IMR-90 (cell line): ENCODE measurements around the gene GGTLC2. TPM values are rescaled to one million over a fixed set of nuclear protein-coding genes. Genes with fewer than 3 reads are reported as not detected.

Experiments used
- ATAC-seq: fragments of 200-7000 bp; cut with Tn5 transposase; 2 replicates; pipeline ENCODE4 v1.9.1; 2020; ENCODE audit warnings: low read depth, mild to moderate bottlenecking, moderate library complexity
- BruUV-seq: library from RNA; stranded (reverse); fragments of 400-500 nt; replicated peaks from 2 replicates; lab custom pipeline; 2021; lab: Mats Ljungman, UMichigan
- CTCF ChIA-PET: fragments of 300-600 bp; formaldehyde crosslinking; extraction: SDS; loops from one replicate; lab custom pipeline; 2021; ENCODE audit warnings: antibody characterized with exemption; lab: Yijun Ruan, JAX
- POLR2A ChIA-PET: fragments of 300-600 bp; sonication (Branson Sonifier 250); formaldehyde crosslinking; loops from one replicate; lab custom pipeline; 2022; ENCODE audit warnings: antibody characterized with exemption; ENCODE audit not compliant: unreplicated experiment; lab: Charles Lee
- DNase-seq: peaks from one replicate; pipeline ENCODE4 v3.0.0; 2013
- H2AFZ ChIP-seq: replicated peaks from 2 replicates; pipeline ENCODE3; 2013; ENCODE audit warnings: low read length, mild to moderate bottlenecking; ENCODE audit not compliant: poor library complexity
- H2AK5ac ChIP-seq: 2 replicates; pipeline ENCODE4 v1.6.1; 2013; ENCODE audit warnings: low read depth, low read length, inconsistent platforms
- H2AK9ac ChIP-seq: replicated peaks from 2 replicates; pipeline ENCODE3; 2013; ENCODE audit warnings: mild to moderate bottlenecking, low read depth, low read length, moderate library complexity; ENCODE audit not compliant: poor library complexity
- H2BK120ac ChIP-seq: 2 replicates; pipeline ENCODE4 v1.6.1; 2013; ENCODE audit warnings: low read depth, low read length, inconsistent platforms
- H2BK15ac ChIP-seq: 3 replicates; pipeline ENCODE4 v1.6.1; 2013; ENCODE audit warnings: low read depth, low read length, inconsistent platforms
- H2BK20ac ChIP-seq: 2 replicates; pipeline ENCODE4 v1.6.1; 2013; ENCODE audit warnings: low read depth, mild to moderate bottlenecking, inconsistent platforms, low read length, moderate library complexity
- H2BK5ac ChIP-seq: 2 replicates; pipeline ENCODE4 v1.6.1; 2013; ENCODE audit warnings: mild to moderate bottlenecking, low read depth, low read length, inconsistent platforms; ENCODE audit not compliant: poor library complexity, severe bottlenecking
- H3K14ac ChIP-seq: replicated peaks from 2 replicates; pipeline ENCODE4 v1.6.1; 2013; ENCODE audit warnings: low read depth, low read length, inconsistent platforms
- H3K18ac ChIP-seq: 2 replicates; pipeline ENCODE4 v1.6.1; 2013; ENCODE audit warnings: low read depth, low read length, control low read depth
- H3K23ac ChIP-seq: 2 replicates; pipeline ENCODE4 v1.6.1; 2013; ENCODE audit warnings: low read depth, low read length, inconsistent platforms
- H3K27ac ChIP-seq: 2 replicates; pipeline ENCODE4 v1.5.1; 2013; ENCODE audit warnings: mild to moderate bottlenecking, control low read depth, low read length; ENCODE audit not compliant: insufficient read depth
- H3K27me3 ChIP-seq: 2 replicates; pipeline ENCODE4 v1.6.1; 2013; ENCODE audit warnings: low read length; ENCODE audit not compliant: control insufficient read depth, insufficient read depth
- H3K36me3 ChIP-seq: 2 replicates; pipeline ENCODE4 v1.6.1; 2013; ENCODE audit warnings: low read length, mixed read lengths; ENCODE audit not compliant: control insufficient read depth, insufficient read depth
- H3K4ac ChIP-seq: 2 replicates; pipeline ENCODE4 v1.6.1; 2013; ENCODE audit warnings: low read depth, low read length, inconsistent platforms
- H3K4me1 ChIP-seq: 2 replicates; pipeline ENCODE4 v1.6.1; 2013; ENCODE audit warnings: low read length, mixed read lengths; ENCODE audit not compliant: control insufficient read depth, insufficient read depth
- H3K4me2 ChIP-seq: 2 replicates; pipeline ENCODE4 v1.6.1; 2013; ENCODE audit warnings: low read depth, mild to moderate bottlenecking, control low read depth, low read length, moderate library complexity
- H3K4me3 ChIP-seq: 2 replicates; pipeline ENCODE4 v1.5.1; 2013; ENCODE audit warnings: low read depth, mild to moderate bottlenecking, control low read depth, low read length, moderate library complexity; ENCODE audit not compliant: insufficient read depth
- H3K56ac ChIP-seq: 2 replicates; pipeline ENCODE4 v1.6.1; 2013; ENCODE audit warnings: low read length, inconsistent platforms; ENCODE audit not compliant: insufficient read depth; ENCODE audit errors: extremely low read depth
- H3K79me1 ChIP-seq, 2 experiments: 2 replicates each; pipeline ENCODE4 v1.6.1; 2013; ENCODE audit warnings: low read length in 2 of 2, inconsistent platforms in 1 of 2, low read depth in 1 of 2
- H3K9ac ChIP-seq: 2 replicates; pipeline ENCODE4 v1.6.1; 2013; ENCODE audit warnings: low read depth, low read length, control low read depth
- H3K9me1 ChIP-seq: 2 replicates; pipeline ENCODE4 v1.6.1; 2013; ENCODE audit warnings: low read length, inconsistent platforms; ENCODE audit not compliant: insufficient read depth
- H3K9me3 ChIP-seq: 2 replicates; pipeline ENCODE4 v1.6.1; 2013; ENCODE audit warnings: low read length; ENCODE audit not compliant: control insufficient read depth, insufficient read depth
- H4K20me1 ChIP-seq: 2 replicates; pipeline ENCODE4 v1.6.1; 2013; ENCODE audit warnings: low read length, inconsistent platforms; ENCODE audit not compliant: insufficient read depth
- H4K5ac ChIP-seq: 2 replicates; pipeline ENCODE4 v1.6.1; 2013; ENCODE audit warnings: mild to moderate bottlenecking, low read depth, low read length, control low read depth
- H4K8ac ChIP-seq, 2 experiments: 2 replicates each; pipeline ENCODE4 v1.6.1; 2013; ENCODE audit warnings: low read depth in 2 of 2, low read length in 2 of 2, control low read depth in 1 of 2, inconsistent platforms in 1 of 2
- H4K91ac ChIP-seq: 2 replicates; pipeline ENCODE4 v1.6.1; 2013; ENCODE audit warnings: low read depth, low read length, inconsistent platforms; ENCODE audit not compliant: insufficient read depth
- CHD1 ChIP-seq: IDR thresholded peaks from 2 replicates; pipeline ENCODE4 v1.6.1; 2012; ENCODE audit warnings: low read depth, low read length, improper control_type of control experiment
- MAFK ChIP-seq: IDR thresholded peaks from 2 replicates; pipeline ENCODE4 v1.6.1; 2012; ENCODE audit warnings: low read depth, low read length, improper control_type of control experiment
- NFE2L2 ChIP-seq: fragments of 150-350 bp; IDR thresholded peaks from 2 replicates; pipeline ENCODE4 v1.6.1; 2016; ENCODE audit warnings: low read depth, mild to moderate bottlenecking, low read length
- RFX5 ChIP-seq: IDR thresholded peaks from 2 replicates; pipeline ENCODE4 v1.8.0; 2012; ENCODE audit warnings: low read depth, mild to moderate bottlenecking, low read length, moderate library complexity
- WGBS, 2 experiments: methylation state at CpG; one replicate each; pipeline versions ENCODE4 v1.1.5 to v1.1.7; 2013; ENCODE audit warnings: missing lambda C conversion rate in 2 of 2; ENCODE audit not compliant: insufficient read length in 1 of 2; ENCODE audit errors: extremely low coverage in 2 of 2; 5-methylcytosine and 5-hydroxymethylcytosine counted together
- dilution Hi-C: fragments of 300-500 bp; cut with HindIII; formaldehyde crosslinking; loops from one replicate; pipeline ENCODE4 v1.14.3; 2018; ENCODE audit warnings: low sequenced_read_pairs; ENCODE audit not compliant: unreplicated experiment
- in situ Hi-C: fragments of 300-500 bp; cut with MboI; formaldehyde crosslinking; loops from 3 replicates; pipeline ENCODE4 v1.14.3; 2019; ENCODE audit warnings: low sequenced_read_pairs, inconsistent platforms, mixed read lengths
- intact Hi-C: fragments of 100-400 bp; cut with micrococcal nuclease; formaldehyde crosslinking; loops from 2 replicates; pipeline ENCODE4 v1.10.0; 2022
- polyA plus RNA-seq, 3 experiments: library from polyadenylated mRNA; depleted of rRNA; stranded (reverse); fragments of >200 nt; gene quantifications; 2 replicates each; pipeline ENCODE4 v1.2.3, GENCODE V29; 2012; ENCODE audit warnings: low replicate concordance in 1 of 3
- total RNA-seq: library from RNA; depleted of rRNA; stranded (reverse); fragments of >200 nt; gene quantifications from 2 replicates; pipeline ENCODE4 v1.2.3, GENCODE V29; 2012
- TF ChIP-seq, protein P1 (sequence below): fragments of 150-350 bp; IDR thresholded peaks from 2 replicates; pipeline ENCODE4 v1.6.1; 2017; ENCODE audit warnings: mild to moderate bottlenecking, antibody characterized with exemption, low read length, low read depth
- TF ChIP-seq, protein P2 (sequence below): fragments of 150-350 bp; IDR thresholded peaks from 2 replicates; pipeline ENCODE4 v1.6.1; 2016; ENCODE audit warnings: low read depth, mild to moderate bottlenecking, low read length, moderate library complexity, borderline replicate concordance

GGTLC2 gene
- total and polyA plus RNA-seq, 2 of the 4 experiments (the other 2 are of a cell fraction), result 0.09 TPM; not detected in 1

DNA sequence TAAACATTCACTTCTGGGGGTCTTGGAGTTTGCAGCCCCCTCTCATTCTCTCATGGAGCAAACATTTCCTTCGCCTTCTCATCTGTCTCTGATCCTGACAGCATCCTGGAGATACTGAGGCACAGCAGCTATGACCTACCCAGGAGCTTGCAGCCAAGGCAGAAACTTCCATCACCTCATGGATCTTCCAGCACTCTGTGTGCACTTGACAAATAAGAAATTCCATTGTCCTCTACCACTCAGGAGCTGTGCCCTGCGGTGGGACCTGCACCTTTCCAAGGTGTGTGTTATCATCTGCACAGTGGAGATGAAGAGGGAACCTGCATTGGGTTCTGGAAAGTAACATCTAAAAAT is 49.1 kb downstream of the GGTLC2 start:
- no peak overlapping the region for H2AK9ac ChIP-seq
- no peak overlapping the region for H3K4ac ChIP-seq
- H3K9me3 ChIP-seq, result no peaks in the 10 kb centered on the region
- no peak overlapping the region for H3K4me2 ChIP-seq
- H2BK20ac ChIP-seq, result no peak overlapping the region
- H4K5ac ChIP-seq, result no peak overlapping the region
- no peak overlapping the region for H3K27ac ChIP-seq
- no peak overlapping the region for H2BK5ac ChIP-seq
- BruUV-seq, result no TSS peak
- H3K56ac ChIP-seq, result no peak overlapping the region
- dilution Hi-C loops (no loop called here), in situ Hi-C loops (no loop called here), intact Hi-C loops (no loop called here)
- no peak overlapping the region for H3K14ac ChIP-seq
- H3K36me3 ChIP-seq, result no peaks in the 10 kb centered on the region
- no peaks in the 10 kb centered on the region; the same call in 1 of the 2 replicates for H3K9me1 ChIP-seq
- H3K27me3 ChIP-seq, result no peaks in the 10 kb centered on the region; the same call in none of the 2 replicates
- ATAC-seq, result no peak
- WGBS, 2 experiments, result no CpG with 5 or more reads among the region's 2 CpGs
- H4K91ac ChIP-seq, result no peak overlapping the region
- H3K18ac ChIP-seq, result no peak overlapping the region
- H3K79me1 ChIP-seq, result no peaks in the 10 kb centered on the region
- H4K20me1 ChIP-seq, result no peaks in the 10 kb centered on the region
- no peak overlapping the region for H3K23ac ChIP-seq
- no peak overlapping the region for H2BK120ac ChIP-seq
- no peak overlapping the region for H4K8ac ChIP-seq
- no peak for DNase-seq
- no peak overlapping the region for H2BK15ac ChIP-seq
- ChIA-PET CTCF (interaction anchor here (1.0 kb wide), 1 partner anchor 27 kb away, joined by 3 read pairs; no protein-coding TSS in a partner anchor), POLR2A (no interaction called here)
- no peak overlapping the region for H3K4me3 ChIP-seq
- H2AFZ ChIP-seq, result no peak overlapping the region
- peaks cover 5% of the 10 kb centered on the region for H3K4me1 ChIP-seq
- no peak overlapping the region for H2AK5ac ChIP-seq
- TF ChIP-seq MAFK (no peak), NFE2L2 (no peak), CHD1 (no peak), RFX5 (no peak)
- TF ChIP-seq, protein P1, sequence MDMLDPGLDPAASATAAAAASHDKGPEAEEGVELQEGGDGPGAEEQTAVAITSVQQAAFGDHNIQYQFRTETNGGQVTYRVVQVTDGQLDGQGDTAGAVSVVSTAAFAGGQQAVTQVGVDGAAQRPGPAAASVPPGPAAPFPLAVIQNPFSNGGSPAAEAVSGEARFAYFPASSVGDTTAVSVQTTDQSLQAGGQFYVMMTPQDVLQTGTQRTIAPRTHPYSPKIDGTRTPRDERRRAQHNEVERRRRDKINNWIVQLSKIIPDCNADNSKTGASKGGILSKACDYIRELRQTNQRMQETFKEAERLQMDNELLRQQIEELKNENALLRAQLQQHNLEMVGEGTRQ, result no peak
- TF ChIP-seq, protein P2, sequence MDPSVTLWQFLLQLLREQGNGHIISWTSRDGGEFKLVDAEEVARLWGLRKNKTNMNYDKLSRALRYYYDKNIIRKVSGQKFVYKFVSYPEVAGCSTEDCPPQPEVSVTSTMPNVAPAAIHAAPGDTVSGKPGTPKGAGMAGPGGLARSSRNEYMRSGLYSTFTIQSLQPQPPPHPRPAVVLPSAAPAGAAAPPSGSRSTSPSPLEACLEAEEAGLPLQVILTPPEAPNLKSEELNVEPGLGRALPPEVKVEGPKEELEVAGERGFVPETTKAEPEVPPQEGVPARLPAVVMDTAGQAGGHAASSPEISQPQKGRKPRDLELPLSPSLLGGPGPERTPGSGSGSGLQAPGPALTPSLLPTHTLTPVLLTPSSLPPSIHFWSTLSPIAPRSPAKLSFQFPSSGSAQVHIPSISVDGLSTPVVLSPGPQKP, result no peak
- H3K9ac ChIP-seq, result no peak overlapping the region
